GM12891 (cell line): ENCODE data around the gene DCP2.

Experiments
- POLR2A ChIP-seq: IDR thresholded peaks from 2 replicates; pipeline ENCODE4 v1.6.1; 2011; ENCODE audit warnings: low read depth, low read length, control low read depth
- POLR2AphosphoS5 ChIP-seq: IDR thresholded peaks from 2 replicates; pipeline ENCODE4 v1.6.1; 2011; ENCODE audit warnings: low read depth, low read length, control low read depth

DNA sequence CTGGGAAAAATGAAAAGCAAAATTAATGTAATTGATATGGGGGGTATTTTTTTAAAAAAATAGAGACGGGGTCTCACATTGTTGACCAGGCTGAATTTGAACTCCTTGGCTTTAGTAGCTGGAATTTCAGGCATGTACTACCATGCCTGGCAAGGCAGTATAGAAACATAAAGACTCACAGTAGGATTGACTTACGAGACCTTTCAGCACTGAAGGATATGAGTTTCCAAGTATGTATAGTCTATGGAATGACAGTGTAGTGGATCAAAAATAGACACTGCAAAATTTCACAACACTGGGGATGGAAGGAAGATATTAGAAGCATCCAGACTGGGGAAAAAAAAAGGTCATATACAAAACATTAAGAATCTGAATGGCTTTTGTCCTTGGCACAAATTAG, 6.8 kb downstream of the DCP2 start:
- TF ChIP-seq POLR2A (no peak), POLR2AphosphoS5 (no peak)
